GM21360 (cell line): Measurements from ENCODE around the gene PCDHGA4.
A peak's percentile ranks its signal among the peaks of the same experiment; 100 is the strongest.
"Not testable (repeated sequence)": the region's sequence is repeated elsewhere in the genome, so short reads cannot be mapped to it uniquely, and the experiment has no call there.

Experiments used
- ATAC-seq: cut with Tn5 transposase; IDR thresholded peaks from one replicate; pipeline ENCODE4 v1.9.1; 2021; ENCODE audit warnings: mild to moderate bottlenecking, moderate library complexity; ENCODE audit not compliant: unreplicated experiment

The PCDHGA4 gene

GRCh38 chr5:141382469-141383294, 27.9 kb downstream of the PCDHGA4 start, which contains the start of gene PCDHGA7:
Gene PCDHGA7 (plus strand): TSS chr5:141382742. CDS start chr5:141382900, 158 bp downstream.
- peak; percentile 73 for ATAC-seq

- no peak for ATAC-seq
Observed at GRCh38 chr5:141383345-141383744, 28.5 kb downstream of the PCDHGA4 start.

- no peak for ATAC-seq
Observed at GRCh38 chr5:141384471-141385267, 29.8 kb downstream of the PCDHGA4 start.

GRCh38 chr5:141387557-141388311, 32.9 kb downstream of the PCDHGA4 start, which contains the start of gene PCDHGB4:
Gene PCDHGB4 (plus strand): TSS chr5:141387698. CDS start chr5:141387885, 187 bp downstream.
- ATAC-seq: peak; percentile 84

- ATAC-seq: no peak
Observed at GRCh38 chr5:141388661-141389060, 33.8 kb downstream of the PCDHGA4 start.

GRCh38 chr5:141389153-141390042, 34.6 kb downstream of the PCDHGA4 start:
- no peak for ATAC-seq

GRCh38 chr5:141392429-141393198, 37.8 kb downstream of the PCDHGA4 start, which contains the start of gene PCDHGA8:
Gene PCDHGA8 (plus strand): TSS chr5:141392633. CDS start chr5:141392814, 181 bp downstream.
- ATAC-seq: no peak

GRCh38 chr5:141393267-141393666, 38.4 kb downstream of the PCDHGA4 start:
- no peak for ATAC-seq

- ATAC-seq: not testable (repeated sequence)
Observed at GRCh38 chr5:141394401-141395187, 39.8 kb downstream of the PCDHGA4 start.

- peak; percentile 99 for ATAC-seq
Observed at GRCh38 chr5:141397756-141398551, 43.1 kb downstream of the PCDHGA4 start, which contains the start of gene PCDHGB5. Gene PCDHGB5 (plus strand): TSS chr5:141397947. CDS start chr5:141398128, 181 bp downstream.

- no peak for ATAC-seq
Observed at GRCh38 chr5:141398608-141399007, 43.8 kb downstream of the PCDHGA4 start.

GRCh38 chr5:141399555-141400258, 44.9 kb downstream of the PCDHGA4 start:
- no peak for ATAC-seq

GRCh38 chr5:141402553-141403243, 47.9 kb downstream of the PCDHGA4 start, which contains the start of gene PCDHGA9:
Gene PCDHGA9 (plus strand): TSS chr5:141402778. CDS start chr5:141402953, 175 bp downstream.
- no peak for ATAC-seq

GRCh38 chr5:141403387-141403786, 48.6 kb downstream of the PCDHGA4 start:
- no peak for ATAC-seq
